B cell (primary cell): Measurements from ENCODE around the gene PLCB1. TPM values are rescaled to one million over a fixed set of nuclear protein-coding genes. Genes with fewer than 3 reads are reported as not detected.

Experiments used
- ATAC-seq: fragments of 200-7000 bp; cut with Tn5 transposase; one replicate; pipeline ENCODE4 v1.10.0; 2021; ENCODE audit warnings: low read depth, mild to moderate bottlenecking, moderate number of reproducible peaks, moderate library complexity
- CTCF ChIA-PET: fragments of 350-600 bp; sonication (Branson Sonifier 250); formaldehyde crosslinking; loops from one replicate; lab custom pipeline; 2021; ENCODE audit warnings: antibody characterized with exemption, inconsistent platforms; lab: Charles Lee
- POLR2A ChIA-PET: fragments of 350-600 bp; sonication (Branson Sonifier 250); formaldehyde crosslinking; loops from one replicate; lab custom pipeline; 2021; ENCODE audit warnings: antibody characterized with exemption; lab: Charles Lee
- DNase-seq: peaks from one replicate; pipeline ENCODE4 v3.0.0; 2013
- H2AFZ ChIP-seq: 2 replicates; pipeline ENCODE4 v1.6.1; 2012; ENCODE audit warnings: mild to moderate bottlenecking, low read depth, low read length; ENCODE audit not compliant: insufficient read depth, poor library complexity, severe bottlenecking
- H3K27ac ChIP-seq, 2 donors: 1 replicate in 1 of 2; 2 replicates in 1 of 2; pipeline ENCODE4 v1.5.1; 2012 to 2013; ENCODE audit warnings: low read length in 2 of 2, mild to moderate bottlenecking in 2 of 2, moderate library complexity in 1 of 2
- H3K27me3 ChIP-seq, 4 experiments: fragments of 200-600 bp in 1 of 4; sonication (generic) in 1 of 4; replicated peaks in 1 of 4; 1 replicate in 2 of 4; 2 replicates in 2 of 4; pipeline versions ENCODE4 v1.6.1 to v1.7.0; 2013 to 2016; ENCODE audit warnings: low read length in 3 of 4, mild to moderate bottlenecking in 2 of 4, mixed read lengths in 1 of 4, moderate library complexity in 1 of 4; ENCODE audit not compliant: insufficient read depth in 4 of 4, control insufficient read depth in 3 of 4; ENCODE audit errors: control extremely low read depth in 1 of 4
- H3K36me3 ChIP-seq, 2 experiments: replicated peaks in 1 of 2; 1 replicate in 1 of 2; 2 replicates in 1 of 2; pipeline versions ENCODE4 v1.6.1 to v1.7.1; 2013; ENCODE audit warnings: low read length in 1 of 2; ENCODE audit not compliant: insufficient read depth in 2 of 2, control insufficient read depth in 1 of 2; ENCODE audit errors: control extremely low read depth in 1 of 2, extremely low read depth in 1 of 2
- H3K4me1 ChIP-seq, 2 donors: fragments of 200-600 bp in 1 of 2; sonication (generic) in 1 of 2; 1 replicate in 1 of 2; 2 replicates in 1 of 2; pipeline versions ENCODE4 v1.5.1 to v1.6.1; 2013 to 2017; ENCODE audit warnings: low read length in 2 of 2; ENCODE audit not compliant: control insufficient read depth in 2 of 2, insufficient read depth in 2 of 2
- H3K4me2 ChIP-seq: replicated peaks from 2 replicates; pipeline ENCODE3; 2012; ENCODE audit warnings: mild to moderate bottlenecking, low read depth, low read length; ENCODE audit not compliant: poor library complexity, severe bottlenecking
- H3K4me3 ChIP-seq, 5 experiments: fragments of 200-600 bp in 1 of 5; sonication (generic) in 1 of 5; 1 replicate in 3 of 5; 2 replicates in 2 of 5; pipeline versions ENCODE4 v1.5.1 to v1.7.0; 2011 to 2016; ENCODE audit warnings: low read length in 4 of 5, mild to moderate bottlenecking in 4 of 5, low read depth in 2 of 5, control low read depth in 1 of 5, moderate library complexity in 1 of 5; ENCODE audit not compliant: insufficient read depth in 1 of 5; ENCODE audit errors: control extremely low read depth in 1 of 5, extremely low read depth in 1 of 5
- H3K79me2 ChIP-seq: fragments of 200-600 bp; sonication (generic); one replicate; pipeline ENCODE4 v1.6.0; 2016; ENCODE audit warnings: low read length; ENCODE audit not compliant: control insufficient read depth, insufficient read depth
- H3K9ac ChIP-seq: fragments of 200-600 bp; sonication (generic); 2 replicates; pipeline ENCODE4 v1.6.1; 2017; ENCODE audit warnings: mild to moderate bottlenecking, low read length, moderate library complexity
- H3K9me3 ChIP-seq, 3 donors: one replicate each; pipeline versions ENCODE4 v1.6.1 to v1.7.1; 2013; ENCODE audit warnings: low read length in 2 of 3; ENCODE audit not compliant: control insufficient read depth in 2 of 3, insufficient read depth in 1 of 3; ENCODE audit errors: control extremely low read depth in 1 of 3
- H4K20me1 ChIP-seq: 2 replicates; pipeline ENCODE4 v1.6.0; 2012; ENCODE audit warnings: mild to moderate bottlenecking, low read length; ENCODE audit not compliant: insufficient read depth, control insufficient read depth, poor library complexity, severe bottlenecking
- H3K27ac Mint-ChIP-seq: one replicate; pipeline ENCODE4 v1.8.0; 2021; ENCODE audit warnings: mixed read lengths
- H3K27me3 Mint-ChIP-seq: one replicate; pipeline ENCODE4 v1.8.0; 2021; ENCODE audit warnings: mixed read lengths
- H3K4me1 Mint-ChIP-seq: one replicate; pipeline ENCODE4 v1.8.0; 2021; ENCODE audit warnings: mixed read lengths
- H3K4me3 Mint-ChIP-seq: one replicate; pipeline ENCODE4 v1.8.0; 2021; ENCODE audit warnings: mixed read lengths
- H3K9me3 Mint-ChIP-seq: one replicate; pipeline ENCODE4 v1.8.0; 2022; ENCODE audit warnings: mixed read lengths; ENCODE audit not compliant: insufficient read depth
- EZH2 ChIP-seq: IDR thresholded peaks from 2 replicates; pipeline ENCODE4 v1.6.1; 2012; ENCODE audit warnings: borderline replicate concordance, low read depth, mild to moderate bottlenecking, moderate library complexity, low read length; ENCODE audit not compliant: insufficient read depth, poor library complexity, severe bottlenecking
- WGBS: methylation state at CpG from one replicate; pipeline ENCODE4 v1.1.5; 2013; ENCODE audit warnings: missing lambda C conversion rate; ENCODE audit not compliant: insufficient coverage; 5-methylcytosine and 5-hydroxymethylcytosine counted together
- intact Hi-C: fragments of 100-400 bp; cut with micrococcal nuclease; formaldehyde crosslinking; loops from one replicate; pipeline ENCODE4 v1.10.0; 2022
- polyA plus RNA-seq: library from polyadenylated mRNA; depleted of rRNA; stranded (reverse); fragments of >200 nt; gene quantifications from 2 replicates; pipeline ENCODE4 v1.2.3, GENCODE V29; 2012
- total RNA-seq, 2 donors: library from RNA; stranded (reverse); fragments of 120-200 nt in 1 of 2; gene quantifications; 1 replicate in 1 of 2; 2 replicates in 1 of 2; pipeline versions ENCODE4 v1.2.3 to v1.2.4, GENCODE V29; 2013 to 2022
- TF ChIP-seq, protein P1 (sequence below): fragments of 200-600 bp; IDR thresholded peaks from one replicate; pipeline ENCODE4 v1.8.0; 2022; ENCODE audit warnings: antibody characterized with exemption, mild to moderate bottlenecking

The PLCB1 gene
- total and polyA plus RNA-seq, 2 donors (not counting 1 experiment from before 2014, with no cell fraction given) = 0.18 to 0.47 TPM

DNA sequence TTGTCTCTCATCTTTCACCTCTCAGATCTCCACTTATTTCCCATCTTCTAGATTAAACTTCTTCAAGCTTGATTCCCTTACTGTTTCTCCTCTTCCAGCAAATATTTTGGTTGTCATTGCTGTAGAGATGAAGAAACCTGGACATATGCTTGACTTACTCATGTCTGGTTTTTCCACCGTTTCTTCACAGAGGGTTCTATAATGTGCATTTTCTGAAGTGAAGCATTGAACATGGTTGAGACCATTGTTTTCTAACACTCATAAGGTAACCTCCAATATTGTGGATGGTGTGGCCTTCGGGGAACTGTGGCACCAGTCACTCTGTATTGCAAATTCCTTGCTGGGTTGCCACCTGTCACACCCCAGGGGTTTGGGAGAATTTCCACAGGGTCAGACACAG, 237.2 kb downstream of the PLCB1 start:
- no peaks in the 10 kb centered on the region for H3K9me3 Mint-ChIP-seq
- H3K4me2 ChIP-seq = no peak overlapping the region
- H3K27ac Mint-ChIP-seq = no peak overlapping the region
- H3K27me3 Mint-ChIP-seq = peaks cover 10% of the 10 kb centered on the region
- no peaks in the 10 kb centered on the region for H3K27me3 ChIP-seq
- intact Hi-C loops = no loop called here
- H3K9me3 ChIP-seq = no peaks in the 10 kb centered on the region
- no peak overlapping the region for H3K4me3 Mint-ChIP-seq
- POLR2A ChIA-PET = no interaction called here
- DNase-seq (no peak), ATAC-seq (no peak)
- H3K27ac ChIP-seq = no peak overlapping the region
- no peak overlapping the region for H3K9ac ChIP-seq
- no peaks in the 10 kb centered on the region for H3K4me1 ChIP-seq
- no peak overlapping the region for H2AFZ ChIP-seq
- H3K36me3 ChIP-seq = no peaks in the 10 kb centered on the region
- H3K4me3 ChIP-seq = no peak overlapping the region
- no peaks in the 10 kb centered on the region for H3K79me2 ChIP-seq
- WGBS = 60% methylated on average over 1 of the region's 2 CpGs
- TF ChIP-seq, protein P1, sequence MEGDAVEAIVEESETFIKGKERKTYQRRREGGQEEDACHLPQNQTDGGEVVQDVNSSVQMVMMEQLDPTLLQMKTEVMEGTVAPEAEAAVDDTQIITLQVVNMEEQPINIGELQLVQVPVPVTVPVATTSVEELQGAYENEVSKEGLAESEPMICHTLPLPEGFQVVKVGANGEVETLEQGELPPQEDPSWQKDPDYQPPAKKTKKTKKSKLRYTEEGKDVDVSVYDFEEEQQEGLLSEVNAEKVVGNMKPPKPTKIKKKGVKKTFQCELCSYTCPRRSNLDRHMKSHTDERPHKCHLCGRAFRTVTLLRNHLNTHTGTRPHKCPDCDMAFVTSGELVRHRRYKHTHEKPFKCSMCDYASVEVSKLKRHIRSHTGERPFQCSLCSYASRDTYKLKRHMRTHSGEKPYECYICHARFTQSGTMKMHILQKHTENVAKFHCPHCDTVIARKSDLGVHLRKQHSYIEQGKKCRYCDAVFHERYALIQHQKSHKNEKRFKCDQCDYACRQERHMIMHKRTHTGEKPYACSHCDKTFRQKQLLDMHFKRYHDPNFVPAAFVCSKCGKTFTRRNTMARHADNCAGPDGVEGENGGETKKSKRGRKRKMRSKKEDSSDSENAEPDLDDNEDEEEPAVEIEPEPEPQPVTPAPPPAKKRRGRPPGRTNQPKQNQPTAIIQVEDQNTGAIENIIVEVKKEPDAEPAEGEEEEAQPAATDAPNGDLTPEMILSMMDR = no peak
- no peak for TF ChIP-seq EZH2
- H3K4me1 Mint-ChIP-seq = peaks cover 5% of the 10 kb centered on the region
- H4K20me1 ChIP-seq = no peaks in the 10 kb centered on the region
- CTCF ChIA-PET = no interaction called here

DNA sequence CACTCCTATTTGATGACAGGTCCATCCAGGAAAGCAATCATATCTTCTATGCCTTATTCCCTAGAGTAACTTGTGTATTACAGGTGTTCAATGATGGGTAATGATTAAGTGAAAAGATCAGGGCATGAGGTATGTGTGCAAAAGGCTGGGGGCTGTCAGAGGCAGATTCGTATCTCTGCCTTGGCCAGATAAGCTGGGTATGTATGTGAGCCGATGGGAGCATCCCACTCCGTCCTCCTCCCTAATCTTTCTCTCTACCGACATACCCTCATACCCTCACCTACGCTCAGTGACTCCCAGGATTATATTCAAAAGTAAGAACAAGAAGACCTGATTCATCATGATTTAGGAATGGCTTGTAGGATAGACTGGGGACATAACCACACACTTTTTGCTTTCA, 238.7 kb downstream of the PLCB1 start:
- no CpG with 5 or more reads among the region's 5 CpGs for WGBS
- H4K20me1 ChIP-seq = no peaks in the 10 kb centered on the region
- peaks cover 10% of the 10 kb centered on the region for H3K27me3 Mint-ChIP-seq
- H3K27me3 ChIP-seq = no peaks in the 10 kb centered on the region
- no peaks in the 10 kb centered on the region for H3K36me3 ChIP-seq
- DNase-seq (no peak), ATAC-seq (no peak)
- no peaks in the 10 kb centered on the region for H3K4me1 ChIP-seq
- H3K4me3 Mint-ChIP-seq = no peak overlapping the region
- H3K4me3 ChIP-seq = no peak overlapping the region
- no peaks in the 10 kb centered on the region for H3K79me2 ChIP-seq
- no peaks in the 10 kb centered on the region for H3K9me3 Mint-ChIP-seq
- H3K9ac ChIP-seq = no peak overlapping the region
- H3K27ac Mint-ChIP-seq = no peak overlapping the region
- no peak overlapping the region for H3K27ac ChIP-seq
- H2AFZ ChIP-seq = no peak overlapping the region
- H3K4me2 ChIP-seq = no peak overlapping the region
- CTCF ChIA-PET = no interaction called here
- TF ChIP-seq, protein P1 = no peak
- TF ChIP-seq EZH2 = no peak
- POLR2A ChIA-PET = no interaction called here
- H3K9me3 ChIP-seq = no peaks in the 10 kb centered on the region
- intact Hi-C loops = no loop called here
- peaks cover 5% of the 10 kb centered on the region for H3K4me1 Mint-ChIP-seq
